ENCODE data around the gene MMP20.

The MMP20 gene

GRCh38 chr11:102561636-102562035 is 63.5 kb downstream of the MMP20 start:
- no peak for DNase-seq (ENCODE audit: extremely low read depth in 1 of 2, low read depth in 1 of 2)

- DNase-seq (ENCODE audit: extremely low read depth in 1 of 2, low read depth in 1 of 2), result no peak
These were observed 64.5 kb downstream of the MMP20 start for GRCh38 chr11:102560555-102561011.

- no peak for DNase-seq (ENCODE audit: extremely low read depth in 1 of 2, low read depth in 1 of 2)
These were observed 65.3 kb downstream of the MMP20 start for GRCh38 chr11:102559839-102560238.

GRCh38 chr11:102555091-102555490 is 70.0 kb downstream of the MMP20 start:
- DNase-seq (ENCODE audit: extremely low read depth in 1 of 2, low read depth in 1 of 2), result no peak

GRCh38 chr11:102553835-102554282 is 71.3 kb downstream of the MMP20 start:
- no peak for DNase-seq (ENCODE audit: extremely low read depth in 1 of 2, low read depth in 1 of 2)

- DNase-seq (ENCODE audit: extremely low read depth in 1 of 2, low read depth in 1 of 2), result no peak
These were observed 72.5 kb downstream of the MMP20 start for GRCh38 chr11:102552447-102553194.

- no peak for DNase-seq (ENCODE audit: extremely low read depth in 1 of 2, low read depth in 1 of 2)
These were observed 73.1 kb downstream of the MMP20 start for GRCh38 chr11:102552020-102552419.

GRCh38 chr11:102551169-102551781 is 73.9 kb downstream of the MMP20 start:
- no peak for DNase-seq (ENCODE audit: extremely low read depth in 1 of 2, low read depth in 1 of 2)

GRCh38 chr11:102546923-102547471 is 78.1 kb downstream of the MMP20 start:
- DNase-seq (ENCODE audit: extremely low read depth in 1 of 2, low read depth in 1 of 2), result no peak

- DNase-seq (ENCODE audit: extremely low read depth in 1 of 2, low read depth in 1 of 2), result no peak
These were observed 78.7 kb downstream of the MMP20 start for GRCh38 chr11:102546427-102546826.

- no peak for DNase-seq (ENCODE audit: extremely low read depth in 1 of 2, low read depth in 1 of 2)
These were observed 79.4 kb downstream of the MMP20 start for GRCh38 chr11:102545701-102546100.

GRCh38 chr11:102544594-102544993 is 80.5 kb downstream of the MMP20 start:
- no peak for DNase-seq (ENCODE audit: extremely low read depth in 1 of 2, low read depth in 1 of 2)

- no peak for DNase-seq (ENCODE audit: extremely low read depth in 1 of 2, low read depth in 1 of 2)
These were observed 85.6 kb downstream of the MMP20 start for GRCh38 chr11:102539567-102539966.

GRCh38 chr11:102538932-102539331 is 86.2 kb downstream of the MMP20 start:
- DNase-seq (ENCODE audit: extremely low read depth in 1 of 2, low read depth in 1 of 2), result no peak

- DNase-seq (ENCODE audit: extremely low read depth in 1 of 2, low read depth in 1 of 2), result no peak
These were observed 90.8 kb downstream of the MMP20 start for GRCh38 chr11:102534261-102534872.

- no peak for DNase-seq (ENCODE audit: extremely low read depth in 1 of 2, low read depth in 1 of 2)
These were observed 94.6 kb downstream of the MMP20 start, which contains the start of gene MMP7 for GRCh38 chr11:102530558-102530957. Gene MMP7 (minus strand): TSS chr11:102530747. CDS start chr11:102530700, 47 bp downstream.

GRCh38 chr11:102528618-102529017 is 96.5 kb downstream of the MMP20 start:
- no peak for DNase-seq (ENCODE audit: extremely low read depth in 1 of 2, low read depth in 1 of 2)

GRCh38 chr11:102527684-102528083 is 97.4 kb downstream of the MMP20 start:
- no peak for DNase-seq (ENCODE audit: extremely low read depth in 1 of 2, low read depth in 1 of 2)

GRCh38 chr11:102527041-102527440 is 98.1 kb downstream of the MMP20 start:
- DNase-seq (ENCODE audit: extremely low read depth in 1 of 2, low read depth in 1 of 2), result no peak
